DOHH2 (cell line): ENCODE measurements around the gene ALPL.

Experiments
- H3F3A ChIP-seq: fragments of 200-600 bp; sonication (generic), shearing (Covaris generic); 2 replicates; pipeline ENCODE4 v1.6.0; 2016; ENCODE audit warnings: antibody characterized with exemption, mild to moderate bottlenecking; ENCODE audit not compliant: control insufficient read depth, insufficient read depth
- H3K27ac ChIP-seq: fragments of 200-600 bp; sonication (generic); 2 replicates; pipeline ENCODE4 v1.5.1; 2014; ENCODE audit warnings: low read depth, mild to moderate bottlenecking, low read length, moderate library complexity
- H3K27me3 ChIP-seq: fragments of 200-600 bp; sonication (generic); 2 replicates; pipeline ENCODE4 v1.6.1; 2014; ENCODE audit warnings: mild to moderate bottlenecking, low read length, mixed read lengths; ENCODE audit not compliant: control insufficient read depth
- H3K36me3 ChIP-seq: fragments of 200-600 bp; sonication (generic); 2 replicates; pipeline ENCODE4 v1.6.1; 2014; ENCODE audit warnings: mild to moderate bottlenecking, low read length, moderate library complexity, mixed read lengths; ENCODE audit not compliant: control insufficient read depth
- H3K4me1 ChIP-seq: fragments of 200-600 bp; sonication (generic); 2 replicates; pipeline ENCODE4 v1.6.1; 2014; ENCODE audit warnings: mild to moderate bottlenecking, low read length, mixed read lengths; ENCODE audit not compliant: control insufficient read depth
- H3K4me2 ChIP-seq: fragments of 200-600 bp; sonication (generic); 2 replicates; pipeline ENCODE4 v1.6.0; 2014; ENCODE audit warnings: mild to moderate bottlenecking, low read length, moderate library complexity
- H3K4me3 ChIP-seq: fragments of 200-600 bp; sonication (generic); 2 replicates; pipeline ENCODE4 v1.5.1; 2014; ENCODE audit warnings: mild to moderate bottlenecking, low read length, mixed read lengths
- H3K79me2 ChIP-seq: fragments of 200-600 bp; sonication (generic); 2 replicates; pipeline ENCODE4 v1.6.1; 2014; ENCODE audit warnings: mild to moderate bottlenecking, low read length, mixed read lengths; ENCODE audit not compliant: control insufficient read depth
- H3K9me2 ChIP-seq: fragments of 200-600 bp; sonication (generic); replicated peaks from 2 replicates; pipeline ENCODE4 v1.6.1; 2014; ENCODE audit warnings: mild to moderate bottlenecking, low read length, mixed read lengths; ENCODE audit not compliant: control insufficient read depth
- H3K9me3 ChIP-seq: fragments of 200-600 bp; sonication (generic); 2 replicates; pipeline ENCODE4 v1.6.1; 2014; ENCODE audit warnings: antibody characterized with exemption, low read length, mixed read lengths; ENCODE audit not compliant: control insufficient read depth, insufficient read depth
- H4K20me1 ChIP-seq: fragments of 200-600 bp; sonication (generic); 2 replicates; pipeline ENCODE4 v1.6.0; 2014; ENCODE audit warnings: low read depth, mild to moderate bottlenecking, antibody characterized with exemption, low read length, moderate library complexity; ENCODE audit not compliant: control insufficient read depth, insufficient read depth
- EZH2phosphoT487 ChIP-seq: fragments of 200-600 bp; sonication (generic); IDR thresholded peaks from 2 replicates; pipeline ENCODE4 v1.6.1; 2017; ENCODE audit warnings: borderline replicate concordance, mild to moderate bottlenecking, antibody characterized with exemption, low read length, moderate library complexity, mixed read lengths
- TF ChIP-seq, protein P1 (sequence below): fragments of 200-600 bp; sonication (generic); IDR thresholded peaks from one replicate; pipeline ENCODE4 v1.5.1; 2014; ENCODE audit warnings: antibody characterized with exemption, mild to moderate bottlenecking, low read depth, low read length; ENCODE audit not compliant: poor library complexity, severe bottlenecking

Gene ALPL

GRCh38 chr1:21541329-21541728 is 32.1 kb downstream of the ALPL start:
- Histone ChIP-seq H3K27me3 (peaks cover 12% of the 10 kb centered on the region), H3F3A (no peaks in the 10 kb centered on the region)

GRCh38 chr1:21541835-21542234 is 32.6 kb downstream of the ALPL start:
- Histone ChIP-seq H3K4me1 (no peaks in the 10 kb centered on the region), H3K27me3 (peaks cover 9% of the 10 kb centered on the region; the same call in 1 of the 2 replicates), H3K4me2 (no peak overlapping the region), H3F3A (no peaks in the 10 kb centered on the region), H3K9me3 (no peaks in the 10 kb centered on the region), H3K4me3 (no peak overlapping the region), H3K36me3 (no peaks in the 10 kb centered on the region), H4K20me1 (no peaks in the 10 kb centered on the region), H3K27ac (no peak overlapping the region), H3K79me2 (no peaks in the 10 kb centered on the region), H3K9me2 (no peaks in the 10 kb centered on the region)
- no peak for TF ChIP-seq EZH2phosphoT487
- TF ChIP-seq, protein P1, sequence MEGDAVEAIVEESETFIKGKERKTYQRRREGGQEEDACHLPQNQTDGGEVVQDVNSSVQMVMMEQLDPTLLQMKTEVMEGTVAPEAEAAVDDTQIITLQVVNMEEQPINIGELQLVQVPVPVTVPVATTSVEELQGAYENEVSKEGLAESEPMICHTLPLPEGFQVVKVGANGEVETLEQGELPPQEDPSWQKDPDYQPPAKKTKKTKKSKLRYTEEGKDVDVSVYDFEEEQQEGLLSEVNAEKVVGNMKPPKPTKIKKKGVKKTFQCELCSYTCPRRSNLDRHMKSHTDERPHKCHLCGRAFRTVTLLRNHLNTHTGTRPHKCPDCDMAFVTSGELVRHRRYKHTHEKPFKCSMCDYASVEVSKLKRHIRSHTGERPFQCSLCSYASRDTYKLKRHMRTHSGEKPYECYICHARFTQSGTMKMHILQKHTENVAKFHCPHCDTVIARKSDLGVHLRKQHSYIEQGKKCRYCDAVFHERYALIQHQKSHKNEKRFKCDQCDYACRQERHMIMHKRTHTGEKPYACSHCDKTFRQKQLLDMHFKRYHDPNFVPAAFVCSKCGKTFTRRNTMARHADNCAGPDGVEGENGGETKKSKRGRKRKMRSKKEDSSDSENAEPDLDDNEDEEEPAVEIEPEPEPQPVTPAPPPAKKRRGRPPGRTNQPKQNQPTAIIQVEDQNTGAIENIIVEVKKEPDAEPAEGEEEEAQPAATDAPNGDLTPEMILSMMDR = no peak

More at GRCh38 chr1:21541329-21541728, 32.1 kb downstream of the ALPL start:
- H3K4me3 ChIP-seq = no peak overlapping the region
- no peaks in the 10 kb centered on the region for H3K36me3 ChIP-seq
- H3K9me3 ChIP-seq = no peaks in the 10 kb centered on the region
- TF ChIP-seq, protein P1 = no peak
- no peak for TF ChIP-seq EZH2phosphoT487
- no peaks in the 10 kb centered on the region for H3K4me1 ChIP-seq
- H3K9me2 ChIP-seq = no peaks in the 10 kb centered on the region
- no peak overlapping the region for H3K4me2 ChIP-seq
- no peaks in the 10 kb centered on the region for H4K20me1 ChIP-seq
- no peaks in the 10 kb centered on the region for H3K79me2 ChIP-seq
- H3K27ac ChIP-seq = no peak overlapping the region

- Histone ChIP-seq H4K20me1 (no peaks in the 10 kb centered on the region), H3K9me3 (no peaks in the 10 kb centered on the region), H3F3A (no peaks in the 10 kb centered on the region), H3K79me2 (no peaks in the 10 kb centered on the region), H3K4me1 (no peaks in the 10 kb centered on the region), H3K4me3 (no peak overlapping the region), H3K4me2 (no peak overlapping the region), H3K36me3 (no peaks in the 10 kb centered on the region), H3K9me2 (no peaks in the 10 kb centered on the region), H3K27me3 (peaks cover 4% of the 10 kb centered on the region; the same call in 1 of the 2 replicates), H3K27ac (no peak overlapping the region)
- TF ChIP-seq EZH2phosphoT487 = no peak
- TF ChIP-seq, protein P1 = no peak
Observed at GRCh38 chr1:21543598-21543997, 34.4 kb downstream of the ALPL start.
